ENCODE results near the gene TRIM59. TPM values are rescaled to one million over a fixed set of nuclear protein-coding genes. Genes with fewer than 3 reads are reported as not detected.

The TRIM59 gene
- total and polyA plus RNA-seq, 10 of the 15 experiments (the other 5 are each of a cell fraction or from before 2014, with no cell fraction given): 14.4 to 105 (median 33.3) TPM

DNA sequence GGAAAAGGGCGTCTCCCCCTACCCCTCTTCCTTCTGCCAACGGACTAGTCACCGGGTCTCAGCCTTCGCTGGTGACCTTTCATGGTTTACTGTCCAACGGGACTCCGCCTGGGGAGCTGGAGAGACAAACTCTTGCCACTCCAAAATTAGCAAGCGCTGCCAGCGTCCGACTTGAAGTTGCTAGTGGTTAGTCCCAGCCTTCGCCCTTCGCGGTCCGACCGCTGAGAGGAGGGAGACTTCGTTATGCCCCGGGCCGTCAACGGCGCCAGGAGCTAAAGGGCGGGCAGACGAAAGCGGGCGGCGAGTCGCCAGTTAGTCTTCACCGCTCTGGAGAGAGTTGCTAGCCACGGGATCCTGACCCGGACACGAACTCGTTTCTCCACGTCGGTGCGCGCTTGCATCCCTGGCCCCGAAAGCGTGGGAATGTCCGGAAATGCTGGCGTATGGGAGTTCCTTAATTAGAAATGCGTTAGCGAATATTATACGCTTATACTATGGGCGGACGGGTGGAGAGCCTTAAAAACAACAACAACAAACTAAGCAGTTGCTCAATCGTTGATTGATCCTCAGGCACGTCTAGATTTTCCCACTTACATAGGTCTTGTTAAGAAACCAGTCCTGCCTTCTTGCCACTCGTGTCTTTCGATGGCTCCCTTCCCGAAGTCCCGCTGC lies 49.4 kb downstream of the TRIM59 start:
- intact Hi-C loops (cut with micrococcal nuclease; ENCODE audit: unreplicated experiment) (loop anchor here (5.0 kb wide), 1 partner anchor 388 kb away; no protein-coding TSS in a partner anchor), in situ Hi-C loops (cut with MboI) (no loop called here)
- Histone ChIP-seq H3K4me3 (peak overlapping the region; percentile 99), H3K27ac (ENCODE audit: control insufficient read depth, insufficient read depth) (peak overlapping the region; percentile 90), H3K79me2 (ENCODE audit: control insufficient read depth, insufficient read depth, low read length) (peaks cover 78% of the 10 kb centered on the region), H2AFZ (ENCODE audit: control insufficient read depth, low read depth, low read length) (peak overlapping the region; percentile 79), H3K9ac (ENCODE audit: control insufficient read depth, insufficient read depth, low read length) (peak overlapping the region; percentile 98), H3K36me3 (ENCODE audit: control insufficient read depth in 2 of 2, insufficient read depth in 2 of 2, low read length in 1 of 2) (no peaks in the 10 kb centered on the region), H3K27me3 (replicated peaks in 1 of 2; ENCODE audit: control insufficient read depth in 2 of 2, insufficient read depth in 2 of 2, low read length in 1 of 2) (no peaks in the 10 kb centered on the region), H3K9me3 (replicated peaks; ENCODE audit: control insufficient read depth, insufficient read depth, low read length) (no peaks in the 10 kb centered on the region), H3K4me1 (ENCODE audit: control insufficient read depth, insufficient read depth, low read length) (no peaks in the 10 kb centered on the region), H3K4me2 (ENCODE audit: control insufficient read depth, insufficient read depth) (peak overlapping the region; percentile 53), H4K20me1 (ENCODE audit: control insufficient read depth, insufficient read depth) (no peaks in the 10 kb centered on the region)
- ChIA-PET SMC1A (ENCODE audit: uncharacterized antibody, unreplicated experiment) (interaction anchor here (2.0 to 3.9 kb wide), 2 partner anchors 30 to 50 kb away, joined by 7 to 19 read pairs; partner anchors contain the start of gene TRIM59), CTCF (interaction anchor here (0.8 kb wide), 1 partner anchor 367 kb away, joined by 3 read pairs; no protein-coding TSS in a partner anchor), POLR2A (interaction anchor here (0.9 to 2.8 kb wide), 5 partner anchors 18 to 51 kb away, joined by 3 to 34 read pairs (median 3); partner anchors contain the start of gene TRIM59), RAD21 (ENCODE audit: unreplicated experiment) (interaction anchor here (0.8 to 1.3 kb wide), 3 partner anchors 9 to 50 kb away, joined by 3 to 5 read pairs (median 4); partner anchors contain the start of gene TRIM59)
- FAIRE-seq (no peak), ATAC-seq (peak; percentile 41), DNase-seq (ENCODE audit: low read depth, low spot score) (no peak)
- under 1% methylated on average over 49 of the region's 49 CpGs for WGBS (ENCODE audit: insufficient coverage, insufficient replicate concordance, low lambda C conversion rate, missing lambda C conversion rate)
- no peak for TF ChIP-seq RAD51 (IDR thresholded peaks at IDR 0.05)
- no peak for TF ChIP-seq RFX5 (IDR thresholded peaks at IDR 0.05; ENCODE audit: low read depth, low read length)
- no peak for TF ChIP-seq ZNF274 (IDR thresholded peaks at IDR 0.05; ENCODE audit: insufficient read depth, insufficient read length)
- TF ChIP-seq SUZ12 (IDR thresholded peaks at IDR 0.05; ENCODE audit: unreplicated experiment): no peak
- no peak for TF ChIP-seq ZNF24 (IDR thresholded peaks at IDR 0.05)
- no peak for TF ChIP-seq ZBED1 (IDR thresholded peaks at IDR 0.05; ENCODE audit: borderline replicate concordance)
- TF ChIP-seq, protein P1, sequence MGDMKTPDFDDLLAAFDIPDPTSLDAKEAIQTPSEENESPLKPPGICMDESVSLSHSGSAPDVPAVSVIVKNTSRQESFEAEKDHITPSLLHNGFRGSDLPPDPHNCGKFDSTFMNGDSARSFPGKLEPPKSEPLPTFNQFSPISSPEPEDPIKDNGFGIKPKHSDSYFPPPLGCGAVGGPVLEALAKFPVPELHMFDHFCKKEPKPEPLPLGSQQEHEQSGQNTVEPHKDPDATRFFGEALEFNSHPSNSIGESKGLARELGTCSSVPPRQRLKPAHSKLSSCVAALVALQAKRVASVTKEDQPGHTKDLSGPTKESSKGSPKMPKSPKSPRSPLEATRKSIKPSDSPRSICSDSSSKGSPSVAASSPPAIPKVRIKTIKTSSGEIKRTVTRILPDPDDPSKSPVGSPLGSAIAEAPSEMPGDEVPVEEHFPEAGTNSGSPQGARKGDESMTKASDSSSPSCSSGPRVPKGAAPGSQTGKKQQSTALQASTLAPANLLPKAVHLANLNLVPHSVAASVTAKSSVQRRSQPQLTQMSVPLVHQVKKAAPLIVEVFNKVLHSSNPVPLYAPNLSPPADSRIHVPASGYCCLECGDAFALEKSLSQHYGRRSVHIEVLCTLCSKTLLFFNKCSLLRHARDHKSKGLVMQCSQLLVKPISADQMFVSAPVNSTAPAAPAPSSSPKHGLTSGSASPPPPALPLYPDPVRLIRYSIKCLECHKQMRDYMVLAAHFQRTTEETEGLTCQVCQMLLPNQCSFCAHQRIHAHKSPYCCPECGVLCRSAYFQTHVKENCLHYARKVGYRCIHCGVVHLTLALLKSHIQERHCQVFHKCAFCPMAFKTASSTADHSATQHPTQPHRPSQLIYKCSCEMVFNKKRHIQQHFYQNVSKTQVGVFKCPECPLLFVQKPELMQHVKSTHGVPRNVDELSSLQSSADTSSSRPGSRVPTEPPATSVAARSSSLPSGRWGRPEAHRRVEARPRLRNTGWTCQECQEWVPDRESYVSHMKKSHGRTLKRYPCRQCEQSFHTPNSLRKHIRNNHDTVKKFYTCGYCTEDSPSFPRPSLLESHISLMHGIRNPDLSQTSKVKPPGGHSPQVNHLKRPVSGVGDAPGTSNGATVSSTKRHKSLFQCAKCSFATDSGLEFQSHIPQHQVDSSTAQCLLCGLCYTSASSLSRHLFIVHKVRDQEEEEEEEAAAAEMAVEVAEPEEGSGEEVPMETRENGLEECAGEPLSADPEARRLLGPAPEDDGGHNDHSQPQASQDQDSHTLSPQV (IDR thresholded peaks at IDR 0.05): no peak
- TF ChIP-seq NRF1 (conservative IDR thresholded peaks at IDR 0.05; ENCODE audit: low read depth, low read length): no peak
- TF ChIP-seq, protein P2, sequence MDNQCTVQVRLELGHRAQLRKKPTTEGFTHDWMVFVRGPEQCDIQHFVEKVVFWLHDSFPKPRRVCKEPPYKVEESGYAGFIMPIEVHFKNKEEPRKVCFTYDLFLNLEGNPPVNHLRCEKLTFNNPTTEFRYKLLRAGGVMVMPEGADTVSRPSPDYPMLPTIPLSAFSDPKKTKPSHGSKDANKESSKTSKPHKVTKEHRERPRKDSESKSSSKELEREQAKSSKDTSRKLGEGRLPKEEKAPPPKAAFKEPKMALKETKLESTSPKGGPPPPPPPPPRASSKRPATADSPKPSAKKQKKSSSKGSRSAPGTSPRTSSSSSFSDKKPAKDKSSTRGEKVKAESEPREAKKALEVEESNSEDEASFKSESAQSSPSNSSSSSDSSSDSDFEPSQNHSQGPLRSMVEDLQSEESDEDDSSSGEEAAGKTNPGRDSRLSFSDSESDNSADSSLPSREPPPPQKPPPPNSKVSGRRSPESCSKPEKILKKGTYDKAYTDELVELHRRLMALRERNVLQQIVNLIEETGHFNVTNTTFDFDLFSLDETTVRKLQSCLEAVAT (IDR thresholded peaks at IDR 0.05): peak; percentile 52; the same call in 1 of the 2 replicates
- peak in 1 of 2 experiments; percentile 17; a peak in 1 of 4 replicates for TF ChIP-seq IKZF2 (IDR thresholded peaks at IDR 0.05)
- TF ChIP-seq, protein P3, sequence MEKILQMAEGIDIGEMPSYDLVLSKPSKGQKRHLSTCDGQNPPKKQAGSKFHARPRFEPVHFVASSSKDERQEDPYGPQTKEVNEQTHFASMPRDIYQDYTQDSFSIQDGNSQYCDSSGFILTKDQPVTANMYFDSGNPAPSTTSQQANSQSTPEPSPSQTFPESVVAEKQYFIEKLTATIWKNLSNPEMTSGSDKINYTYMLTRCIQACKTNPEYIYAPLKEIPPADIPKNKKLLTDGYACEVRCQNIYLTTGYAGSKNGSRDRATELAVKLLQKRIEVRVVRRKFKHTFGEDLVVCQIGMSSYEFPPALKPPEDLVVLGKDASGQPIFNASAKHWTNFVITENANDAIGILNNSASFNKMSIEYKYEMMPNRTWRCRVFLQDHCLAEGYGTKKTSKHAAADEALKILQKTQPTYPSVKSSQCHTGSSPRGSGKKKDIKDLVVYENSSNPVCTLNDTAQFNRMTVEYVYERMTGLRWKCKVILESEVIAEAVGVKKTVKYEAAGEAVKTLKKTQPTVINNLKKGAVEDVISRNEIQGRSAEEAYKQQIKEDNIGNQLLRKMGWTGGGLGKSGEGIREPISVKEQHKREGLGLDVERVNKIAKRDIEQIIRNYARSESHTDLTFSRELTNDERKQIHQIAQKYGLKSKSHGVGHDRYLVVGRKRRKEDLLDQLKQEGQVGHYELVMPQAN (conservative IDR thresholded peaks at IDR 0.05): no peak
- no peak for TF ChIP-seq YY1 (IDR thresholded peaks at IDR 0.05; ENCODE audit: low read depth, low read length)
- no peak for TF ChIP-seq RELA (IDR thresholded peaks at IDR 0.05; ENCODE audit: borderline replicate concordance, partially characterized antibody)
- TF ChIP-seq CHD2 (IDR thresholded peaks at IDR 0.05; ENCODE audit: borderline replicate concordance, low read depth, low read length): no peak
- 0 out of 2 replicates have a peak, but pooled peaks have one; percentile 11 for TF ChIP-seq NR2F1 (conservative IDR thresholded peaks at IDR 0.05)
- BruUV-seq (replicated peaks): no TSS peak
